GM18505 (cell line): Measurements from ENCODE around the gene SOX12.
A peak's percentile ranks its signal among the peaks of the same experiment; 100 is the strongest.

Experiments
- ATAC-seq: cut with Tn5 transposase; IDR thresholded peaks from one replicate; pipeline ENCODE4 v1.9.1; 2021; ENCODE audit not compliant: unreplicated experiment
- POLR2A ChIP-seq: IDR thresholded peaks from 4 replicates; pipeline ENCODE4 v1.6.1; 2011; ENCODE audit warnings: borderline replicate concordance; ENCODE audit not compliant: insufficient read depth, insufficient read length; ENCODE audit errors: extremely low read depth

Gene SOX12

DNA sequence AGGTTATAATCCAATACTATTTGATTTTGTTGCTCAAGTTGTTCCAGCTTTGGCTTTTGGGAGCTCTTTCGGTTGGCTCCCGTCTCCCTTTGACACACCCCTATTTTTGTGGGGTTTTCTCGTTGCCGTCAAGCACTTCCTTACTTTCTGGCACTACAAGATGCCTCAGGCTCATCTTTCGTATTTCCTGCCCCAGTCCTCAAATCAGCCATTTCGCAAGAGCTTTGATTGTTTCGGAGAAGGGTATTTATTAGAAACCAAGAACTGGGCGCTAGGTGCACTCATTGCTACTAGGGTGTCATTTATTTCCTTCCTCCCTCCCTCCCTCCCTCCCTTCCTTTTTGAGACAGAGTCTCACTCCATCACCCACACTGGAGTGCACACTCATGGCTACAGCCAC, 13.3 kb upstream of the SOX12 start:
- no peak for TF ChIP-seq POLR2A
- no peak for ATAC-seq

DNA sequence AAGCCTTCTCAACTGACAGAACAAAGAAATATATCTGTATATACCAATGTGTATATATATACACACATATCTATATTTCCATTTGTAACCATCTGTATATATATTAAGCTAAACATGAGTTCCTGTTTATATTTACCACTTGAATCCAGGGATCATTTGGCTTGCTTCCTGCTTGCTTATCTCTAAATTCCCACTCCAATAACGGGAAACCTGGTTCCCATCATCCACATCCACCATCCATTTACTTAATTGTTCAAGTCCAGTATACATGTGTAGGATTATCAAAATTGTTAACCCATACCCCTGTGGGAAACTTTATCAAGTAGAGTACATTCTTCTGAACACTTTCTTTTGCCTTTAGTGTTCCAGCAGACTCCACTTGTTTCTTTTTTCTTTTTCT, 12.5 kb upstream of the SOX12 start:
- no peak for ATAC-seq
- TF ChIP-seq POLR2A = no peak

DNA sequence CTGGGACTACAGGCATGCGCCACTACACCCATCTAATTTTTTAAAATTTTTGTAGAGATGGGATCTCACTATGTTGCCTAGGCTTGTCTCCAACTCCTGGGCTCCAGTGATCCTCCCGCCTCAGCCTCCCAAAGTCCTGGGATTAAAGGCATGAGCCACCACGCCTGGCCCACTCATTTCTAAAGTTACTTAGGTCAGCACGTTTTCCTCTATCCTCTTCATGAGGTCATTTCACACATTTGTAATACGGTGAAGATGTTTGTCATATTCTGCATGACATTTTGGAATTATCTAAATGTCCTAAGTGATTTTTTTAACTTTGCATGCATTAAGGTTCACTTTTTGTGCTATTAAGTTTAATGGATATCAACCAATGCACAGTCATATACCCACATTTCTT, 11.9 kb upstream of the SOX12 start:
- TF ChIP-seq POLR2A = no peak
- ATAC-seq = no peak

DNA sequence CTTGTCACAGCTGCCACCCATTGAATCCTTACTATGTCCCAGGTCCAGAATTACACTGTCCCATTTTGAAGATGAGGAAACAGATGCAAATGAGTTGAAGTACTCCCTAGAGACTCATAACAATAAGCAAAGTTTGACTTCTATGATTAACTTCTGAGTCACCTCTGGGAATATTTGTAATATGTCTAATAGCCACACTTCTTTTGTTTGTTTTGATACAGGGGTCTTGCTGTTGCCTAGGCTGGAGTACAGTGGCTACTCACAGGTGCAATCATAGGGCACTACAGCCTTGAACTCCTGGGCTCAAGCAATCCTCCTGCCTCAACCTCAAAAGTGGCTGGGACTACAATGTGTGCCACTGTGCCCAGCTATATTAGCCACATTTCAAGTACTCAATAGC, 11.4 kb upstream of the SOX12 start:
- no peak for ATAC-seq

DNA sequence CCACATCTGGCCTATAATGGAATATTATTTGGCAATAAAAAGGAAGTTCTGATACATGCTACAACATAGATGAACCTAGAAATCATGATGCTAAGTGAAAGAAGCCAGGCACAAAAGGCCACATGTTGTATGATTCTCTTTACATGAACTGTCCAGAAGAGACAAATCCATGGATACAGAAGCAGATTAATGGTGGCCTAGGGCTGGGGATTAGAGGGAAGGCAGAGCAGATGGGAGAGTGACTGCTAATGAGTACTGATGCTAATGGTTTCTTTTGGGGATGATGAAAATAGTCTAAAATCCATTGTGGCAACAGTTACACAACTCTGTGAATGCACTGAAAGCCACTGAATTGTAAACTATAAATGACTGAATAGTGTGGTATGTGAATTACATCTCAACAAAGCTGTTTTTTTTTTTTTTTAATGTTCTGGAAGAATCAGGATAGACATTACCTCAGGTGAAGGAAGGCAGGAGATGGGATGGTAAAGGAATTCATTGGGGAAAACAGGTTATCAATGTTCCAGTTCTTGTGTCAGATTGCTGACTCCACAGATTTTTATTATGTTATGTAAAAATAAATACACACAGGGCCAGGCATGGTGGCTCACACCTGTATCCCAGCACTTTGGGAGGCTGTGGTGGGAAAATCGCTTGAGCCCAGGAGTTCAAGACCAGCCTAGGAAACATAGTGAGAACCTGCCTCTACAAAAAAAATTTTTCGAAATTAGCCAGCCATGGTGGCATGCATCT, 8.9 kb upstream of the SOX12 start:
- no peak for ATAC-seq
- no peak for TF ChIP-seq POLR2A

More for the DNA sequence above, 11.4 kb upstream of the SOX12 start:
- TF ChIP-seq POLR2A = no peak

DNA sequence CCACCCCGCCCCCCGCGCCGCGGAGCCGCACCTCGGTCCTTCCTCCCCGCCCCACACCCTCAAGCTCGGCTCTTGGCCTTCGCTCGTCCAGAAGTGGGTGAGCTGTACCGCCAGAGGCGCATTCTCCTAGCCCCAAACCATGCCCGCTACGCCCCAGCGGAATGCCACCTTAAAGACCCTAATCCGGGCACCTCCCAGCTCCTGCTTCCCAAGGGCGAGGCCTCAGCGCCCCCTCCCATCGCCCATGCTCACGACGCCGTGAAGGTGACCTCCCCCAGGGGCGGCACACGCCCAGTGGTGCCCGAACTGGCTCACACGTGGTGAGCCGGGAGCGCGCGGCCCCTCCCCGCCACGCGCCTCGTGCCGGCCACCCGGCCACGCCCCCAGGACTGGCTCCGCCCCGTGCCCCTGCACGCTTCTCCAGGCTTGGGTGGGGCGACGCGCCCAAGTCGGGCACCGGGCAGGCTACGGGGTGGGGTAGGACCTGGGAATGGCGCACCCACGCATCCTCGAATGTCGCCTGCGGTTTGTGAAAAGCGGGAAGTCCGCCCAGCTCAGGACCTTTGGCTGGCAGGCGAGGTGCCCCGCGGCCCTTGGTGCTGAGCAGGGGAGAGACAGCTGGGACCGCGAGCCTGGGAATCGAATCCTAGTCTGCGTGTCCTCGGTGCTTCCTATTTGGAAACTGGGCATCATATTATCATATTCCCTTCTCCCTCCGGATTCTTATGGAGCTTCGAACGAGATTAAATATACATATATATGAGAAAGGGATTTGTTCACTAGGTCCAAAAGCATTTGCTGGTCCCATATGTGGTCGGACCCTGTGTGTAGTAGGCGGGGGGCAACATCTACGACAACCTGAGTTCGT, 941 bp upstream of the SOX12 start:
- peak; percentile 55 for TF ChIP-seq POLR2A
- peak; percentile 37 for ATAC-seq

DNA sequence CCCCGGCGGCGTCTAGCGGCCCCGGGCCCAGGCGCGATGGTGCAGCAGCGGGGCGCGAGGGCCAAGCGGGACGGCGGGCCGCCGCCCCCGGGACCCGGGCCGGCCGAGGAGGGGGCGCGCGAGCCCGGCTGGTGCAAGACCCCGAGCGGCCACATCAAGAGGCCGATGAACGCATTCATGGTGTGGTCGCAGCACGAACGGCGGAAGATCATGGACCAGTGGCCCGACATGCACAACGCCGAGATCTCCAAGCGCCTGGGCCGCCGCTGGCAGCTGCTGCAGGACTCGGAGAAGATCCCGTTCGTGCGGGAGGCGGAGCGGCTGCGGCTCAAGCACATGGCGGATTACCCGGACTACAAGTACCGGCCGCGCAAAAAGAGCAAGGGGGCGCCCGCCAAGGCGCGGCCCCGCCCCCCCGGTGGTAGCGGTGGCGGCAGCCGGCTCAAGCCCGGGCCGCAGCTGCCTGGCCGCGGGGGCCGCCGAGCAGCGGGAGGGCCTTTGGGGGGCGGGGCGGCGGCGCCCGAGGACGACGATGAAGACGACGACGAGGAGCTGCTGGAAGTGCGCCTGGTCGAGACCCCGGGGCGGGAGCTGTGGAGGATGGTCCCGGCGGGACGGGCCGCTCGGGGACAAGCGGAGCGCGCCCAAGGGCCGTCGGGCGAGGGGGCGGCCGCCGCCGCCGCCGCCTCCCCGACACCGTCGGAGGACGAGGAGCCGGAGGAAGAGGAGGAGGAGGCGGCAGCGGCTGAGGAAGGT, 715 bp downstream of the SOX12 start:
- ATAC-seq = peak; percentile 10
- TF ChIP-seq POLR2A = peak; percentile 35

DNA sequence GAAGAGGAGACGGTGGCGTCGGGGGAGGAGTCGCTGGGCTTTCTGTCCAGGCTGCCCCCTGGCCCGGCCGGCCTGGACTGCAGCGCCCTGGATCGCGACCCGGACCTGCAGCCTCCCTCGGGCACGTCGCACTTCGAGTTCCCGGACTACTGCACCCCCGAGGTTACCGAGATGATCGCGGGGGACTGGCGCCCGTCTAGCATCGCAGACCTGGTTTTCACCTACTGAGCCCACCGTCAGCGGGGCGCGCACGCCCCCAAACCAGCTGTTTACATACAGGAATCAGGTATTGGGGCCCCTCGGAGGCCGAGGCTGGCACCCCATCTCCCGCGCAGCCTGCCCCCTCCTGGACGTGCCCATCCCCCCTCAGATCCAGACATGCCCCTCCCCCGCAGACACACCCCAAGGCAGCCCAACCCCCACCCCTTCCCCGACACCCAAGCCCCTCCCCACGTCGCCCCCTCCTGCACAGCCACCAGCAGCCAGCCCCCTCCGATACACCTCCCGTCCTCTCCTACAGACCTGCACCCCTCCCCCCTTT, 1.4 kb downstream of the SOX12 start:
- no peak for ATAC-seq
- peak; percentile 6 for TF ChIP-seq POLR2A

DNA sequence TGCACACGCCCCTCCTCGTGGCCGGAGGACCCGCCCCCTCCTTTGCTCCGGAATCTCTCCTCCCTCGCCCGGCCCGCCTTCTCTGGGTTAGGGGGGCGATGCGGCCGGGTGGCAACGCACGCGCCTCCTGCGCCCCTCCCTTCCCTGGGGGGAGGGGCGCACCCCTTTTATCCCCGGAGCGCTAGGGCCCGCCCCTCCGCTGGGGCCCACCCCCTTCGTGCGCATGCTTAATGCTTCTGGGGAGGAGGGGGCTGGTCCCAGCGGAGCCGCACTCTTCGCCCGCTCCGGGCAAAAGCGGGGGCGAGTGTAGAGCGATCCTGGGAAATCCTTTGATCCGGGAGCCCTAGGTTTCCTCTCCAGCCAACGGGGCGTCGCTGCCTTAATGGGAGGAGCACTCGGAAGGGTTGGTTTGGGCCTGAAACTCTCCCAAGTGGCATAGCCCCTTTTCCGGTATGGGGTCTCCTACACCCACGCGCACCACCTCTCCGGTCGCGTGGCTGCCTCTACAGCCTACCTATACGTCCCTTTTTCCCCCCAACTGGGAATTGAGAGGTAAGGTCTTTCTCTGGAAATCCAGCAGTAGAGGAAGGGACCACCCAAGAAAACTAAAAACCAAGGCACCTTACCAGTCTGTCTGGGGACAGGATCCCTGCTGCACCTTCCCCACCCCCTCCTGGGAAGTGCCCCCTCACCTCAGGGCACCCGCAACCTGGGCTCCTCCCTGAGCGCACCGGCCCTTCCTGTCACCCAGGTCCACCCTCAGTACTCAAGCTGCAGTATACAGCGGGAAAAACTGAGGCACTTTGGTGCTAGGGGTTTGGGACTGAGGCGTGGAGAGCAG, 2.1 kb downstream of the SOX12 start:
- TF ChIP-seq POLR2A = peak; percentile 50
- no peak for ATAC-seq

DNA sequence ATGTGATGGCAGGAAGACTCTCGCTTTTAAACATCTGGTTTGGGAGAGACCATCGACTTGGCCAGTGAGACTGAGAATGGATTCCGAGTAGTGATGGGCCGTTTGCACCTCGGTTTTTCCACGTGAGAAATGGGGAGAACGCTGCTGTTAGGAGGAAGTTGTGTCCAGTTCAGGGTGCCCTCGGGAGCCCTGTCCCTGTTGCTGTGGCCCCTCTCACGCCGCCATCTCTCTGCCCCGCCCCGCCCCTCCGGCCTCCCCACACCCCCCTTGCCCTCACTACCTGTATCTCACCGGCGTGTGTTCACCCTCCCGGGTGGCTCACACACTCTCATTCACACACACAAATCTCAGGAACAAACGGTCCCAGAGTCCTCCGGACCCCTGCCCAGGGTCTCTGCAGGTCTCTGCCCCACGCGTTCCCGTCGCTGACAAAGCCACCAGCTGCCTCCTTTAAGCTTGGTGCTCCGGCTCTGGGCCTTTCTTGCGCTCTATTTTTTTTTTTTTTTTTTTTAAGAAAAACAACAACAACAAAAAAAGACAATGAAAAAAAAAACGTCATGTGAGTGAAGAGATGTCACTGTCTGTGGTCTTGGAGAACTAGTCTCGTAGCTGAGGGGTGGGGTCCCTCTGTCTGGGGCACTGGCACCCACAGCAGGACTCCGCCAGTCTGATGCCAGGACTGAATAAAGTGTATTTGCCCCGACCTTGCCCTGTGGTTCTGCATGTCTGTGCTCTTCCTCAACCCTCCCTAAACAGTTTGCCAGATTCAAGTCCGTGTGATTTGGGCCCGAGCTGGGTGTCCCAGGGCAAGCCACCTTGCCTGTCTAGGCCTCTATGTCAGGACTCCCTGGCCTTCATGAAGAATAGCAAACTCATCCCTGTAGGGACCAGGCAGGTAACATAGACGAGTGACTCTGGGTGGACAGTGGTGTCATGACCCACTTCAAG, 2.9 kb downstream of the SOX12 start:
- ATAC-seq = no peak
- no peak for TF ChIP-seq POLR2A

DNA sequence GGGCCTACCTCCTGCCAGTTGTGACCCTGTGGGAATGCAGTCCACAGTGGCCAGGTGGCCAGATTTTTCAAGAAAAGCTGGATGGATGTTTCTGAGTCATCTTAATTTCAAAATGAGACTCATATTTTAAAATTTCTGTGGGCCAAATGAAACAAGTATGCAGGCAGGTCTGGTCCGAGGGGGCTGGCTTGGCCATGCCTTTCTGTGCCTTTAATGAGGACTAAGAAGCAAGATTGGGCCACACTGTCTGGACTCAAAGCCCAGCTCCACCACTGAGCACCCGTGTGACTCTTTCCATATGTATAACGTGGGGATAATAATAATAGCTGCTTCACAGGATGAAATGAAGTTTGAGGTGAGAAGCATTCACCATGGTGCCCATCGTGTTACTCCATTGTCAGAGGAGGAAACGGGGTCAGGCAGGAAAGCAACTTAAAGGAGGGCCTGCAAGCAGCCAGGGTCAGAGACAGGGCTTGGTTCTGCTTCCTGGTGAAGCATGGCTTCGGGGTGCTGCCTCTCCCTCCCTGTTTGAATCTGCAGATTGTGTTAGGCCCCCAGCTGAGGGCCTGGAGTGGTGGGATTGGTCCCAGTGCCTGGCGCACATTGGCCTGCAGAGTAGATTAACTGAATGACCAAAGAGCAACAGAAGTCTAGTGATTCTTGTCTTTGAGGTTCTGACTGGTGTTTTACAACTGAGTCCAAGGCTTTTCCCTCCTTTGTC, 3.8 kb downstream of the SOX12 start:
- ATAC-seq = no peak
- TF ChIP-seq POLR2A = no peak
